HG03378 (cell line): ENCODE data around the gene ATP5PO.
"Not testable (repeated sequence)": the region's sequence is repeated elsewhere in the genome, so short reads cannot be mapped to it uniquely, and the experiment has no call there.

Experiments
- ATAC-seq: cut with Tn5 transposase; IDR thresholded peaks from one replicate; pipeline ENCODE4 v1.9.1; 2021; ENCODE audit warnings: mild to moderate bottlenecking, moderate library complexity; ENCODE audit not compliant: unreplicated experiment

The ATP5PO gene

GRCh38 chr21:33942426-33942825 is 26.8 kb upstream of the ATP5PO start:
- no peak for ATAC-seq

- no peak for ATAC-seq
Measured at GRCh38 chr21:33940881-33941245, 25.3 kb upstream of the ATP5PO start.

DNA sequence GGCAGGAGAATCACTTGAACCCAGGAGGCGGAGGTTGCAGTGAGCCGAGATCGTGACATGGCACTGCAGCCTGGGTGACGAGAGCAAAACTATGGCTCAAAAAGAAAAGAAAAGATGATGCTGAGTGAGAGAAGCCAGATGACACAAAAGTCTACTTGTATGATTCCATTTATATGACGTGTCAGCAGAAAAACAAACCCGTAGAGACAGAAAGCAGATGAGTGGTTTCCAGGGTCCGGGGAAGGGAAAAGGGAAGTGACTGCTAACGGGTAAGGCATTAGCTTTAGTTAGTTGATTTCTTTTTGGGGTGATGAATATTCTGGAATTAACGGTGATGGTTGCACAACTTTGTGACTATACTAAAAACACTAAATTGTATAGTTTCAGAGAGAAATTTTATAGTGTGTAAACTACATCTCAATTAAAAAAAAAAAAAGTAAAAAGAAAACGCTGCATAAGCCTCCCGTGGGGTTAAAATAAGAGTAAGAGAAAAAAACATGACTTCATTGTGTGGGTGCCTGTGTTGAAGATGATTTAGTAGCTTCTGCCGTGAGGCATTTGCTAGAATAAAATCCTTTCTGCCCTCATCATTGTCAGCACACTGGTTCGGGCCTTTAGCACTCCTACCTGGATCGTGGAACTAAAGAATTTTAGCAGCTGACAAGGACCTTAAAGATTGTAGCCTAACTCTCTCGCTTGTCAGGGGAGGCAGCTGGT is 24.7 kb upstream of the ATP5PO start:
- no peak for ATAC-seq

DNA sequence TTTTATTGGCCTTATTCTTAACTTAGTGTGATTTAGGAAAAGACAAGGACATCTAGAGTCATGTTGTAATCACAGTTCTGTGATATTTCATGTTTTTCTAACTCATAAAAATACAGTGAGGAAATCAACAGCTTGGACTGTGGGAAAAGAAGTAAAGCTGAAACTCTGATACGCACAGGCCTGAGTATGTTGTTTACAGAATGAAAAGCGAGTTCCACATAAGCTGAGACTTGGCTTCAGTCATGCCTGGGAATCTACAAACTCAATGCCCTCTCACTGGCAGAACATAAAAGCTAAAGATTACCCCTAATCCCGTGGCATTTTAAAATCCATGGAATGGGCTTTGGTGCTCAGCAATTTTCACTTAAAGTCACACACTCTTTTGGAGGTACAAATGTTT is 23.6 kb upstream of the ATP5PO start:
- no peak for ATAC-seq

- no peak for ATAC-seq
Measured at GRCh38 chr21:33938381-33938780, 22.8 kb upstream of the ATP5PO start.

DNA sequence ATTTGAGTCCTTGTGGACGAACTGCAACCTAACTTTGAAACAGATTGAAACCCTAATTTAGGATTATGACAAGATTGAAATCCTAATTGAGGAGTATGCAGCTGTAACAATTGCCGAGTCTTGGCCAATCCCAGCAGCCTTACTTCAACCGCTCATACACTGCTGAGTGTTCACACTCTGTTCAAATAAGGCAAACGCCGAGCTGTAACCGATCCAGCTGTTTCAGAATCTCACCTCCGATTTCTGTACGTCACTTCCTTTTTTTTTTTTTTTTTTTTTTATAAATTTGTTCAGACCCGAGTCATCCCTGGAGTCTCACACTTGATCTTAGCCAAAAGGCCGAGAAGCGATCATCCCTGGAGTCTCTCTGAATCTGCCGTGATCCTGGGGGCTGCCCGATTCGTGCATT is 22.3 kb upstream of the ATP5PO start:
- ATAC-seq, result no peak

DNA sequence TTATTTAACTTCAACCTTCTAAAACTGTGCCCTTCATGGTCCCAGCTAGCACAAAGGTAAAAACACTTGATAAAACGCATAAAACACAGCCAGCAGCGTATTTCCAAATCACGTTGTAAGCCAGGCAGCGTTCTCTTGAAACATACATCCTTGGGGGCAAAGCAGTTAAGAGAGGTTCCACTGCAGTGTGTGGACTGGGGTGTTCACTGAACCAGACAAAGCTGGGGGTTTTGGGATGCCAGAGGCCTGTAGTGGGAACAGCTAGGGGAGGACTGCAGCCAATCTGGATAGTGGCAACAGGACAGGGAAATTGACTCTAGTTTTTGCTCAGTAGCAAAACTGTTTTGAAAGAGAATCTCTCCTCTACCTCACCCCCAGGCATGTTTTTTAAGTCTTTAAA is 21.5 kb upstream of the ATP5PO start:
- ATAC-seq, result no peak

DNA sequence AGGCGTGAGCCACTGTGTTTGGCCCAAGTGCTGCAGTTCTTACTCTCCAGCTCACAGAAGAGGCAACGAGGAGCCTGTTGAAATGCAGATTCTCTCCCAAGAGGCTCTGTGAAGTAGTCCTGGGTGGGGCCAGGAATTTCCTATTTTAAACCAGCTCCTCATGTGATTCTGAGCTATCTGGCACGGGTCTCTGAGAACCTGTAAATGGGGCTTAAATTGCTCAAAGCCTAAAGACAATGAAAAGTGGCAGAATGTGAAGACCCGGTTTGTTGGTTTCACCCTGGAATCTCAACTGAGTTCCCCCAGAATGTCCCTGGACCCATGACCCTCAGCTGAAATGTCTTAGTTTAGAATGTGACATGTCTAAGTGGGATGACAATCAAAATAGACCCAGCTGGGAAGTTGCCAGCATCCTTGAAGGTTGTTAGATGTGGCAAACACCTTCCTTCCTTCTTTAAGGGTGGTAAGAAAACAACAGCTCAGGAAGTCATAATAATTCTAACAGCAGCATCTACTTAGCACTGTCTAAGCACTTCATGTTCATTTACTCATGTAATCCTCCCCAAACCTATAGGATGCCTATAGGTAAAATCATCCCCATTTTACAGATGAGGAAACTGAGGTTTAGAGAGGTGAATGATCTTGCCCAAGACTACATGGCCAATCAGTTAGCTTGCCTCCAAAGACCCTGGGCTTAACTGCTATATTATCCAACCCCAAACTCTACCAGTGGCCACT is 20.9 kb upstream of the ATP5PO start:
- ATAC-seq, result no peak

GRCh38 chr21:33932731-33933130 is 17.1 kb upstream of the ATP5PO start:
- no peak for ATAC-seq

DNA sequence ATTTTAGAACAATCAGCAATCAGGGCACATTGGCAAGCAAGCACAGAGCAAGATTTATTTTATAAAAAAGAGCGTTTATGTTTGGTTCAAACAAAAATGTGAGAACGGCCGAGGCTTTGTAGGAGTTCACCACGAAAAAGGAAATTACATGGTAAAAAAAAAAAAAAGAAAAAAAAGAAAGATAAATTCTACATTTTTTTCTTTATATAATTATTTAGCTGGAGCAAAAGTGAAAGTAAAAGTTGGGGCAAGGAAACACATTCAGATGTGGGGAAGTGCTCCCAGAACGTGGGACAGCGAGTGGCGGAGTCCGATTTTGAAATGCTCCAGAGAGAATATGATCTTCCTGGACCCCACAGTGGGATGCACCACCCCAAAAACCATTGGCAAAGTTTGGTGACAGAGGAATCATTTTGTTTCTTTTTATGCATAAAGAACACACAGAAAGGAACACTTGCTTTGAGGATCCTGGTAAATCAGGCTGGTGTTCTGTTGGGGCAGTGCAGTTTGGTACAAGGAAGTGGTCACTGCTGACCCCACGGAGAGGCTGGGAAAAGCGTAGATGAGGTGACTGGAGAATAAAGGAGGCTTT is 16.3 kb upstream of the ATP5PO start:
- ATAC-seq, result no peak

- not testable (repeated sequence) for ATAC-seq
Measured at GRCh38 chr21:33931052-33931798, 15.6 kb upstream of the ATP5PO start.

DNA sequence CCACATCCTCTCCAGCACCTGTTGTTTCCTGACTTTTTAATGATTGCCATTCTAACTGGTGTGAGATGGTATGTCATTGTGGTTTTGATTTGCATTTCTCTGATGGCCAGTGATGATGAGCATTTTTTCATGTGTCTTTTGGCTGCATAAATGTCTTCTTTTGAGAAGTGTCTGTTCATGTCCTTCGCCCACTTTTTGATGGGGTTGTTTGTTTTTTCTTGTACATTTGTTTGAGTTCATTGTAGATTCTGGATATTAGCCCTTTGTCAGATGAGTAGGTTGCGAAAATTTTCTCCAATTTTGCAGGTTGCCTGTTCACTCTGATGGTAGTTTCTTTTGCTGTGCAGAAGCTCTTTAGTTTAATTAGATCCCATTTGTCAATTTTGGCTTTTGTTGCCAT is 10.6 kb upstream of the ATP5PO start:
- not testable (repeated sequence) for ATAC-seq

DNA sequence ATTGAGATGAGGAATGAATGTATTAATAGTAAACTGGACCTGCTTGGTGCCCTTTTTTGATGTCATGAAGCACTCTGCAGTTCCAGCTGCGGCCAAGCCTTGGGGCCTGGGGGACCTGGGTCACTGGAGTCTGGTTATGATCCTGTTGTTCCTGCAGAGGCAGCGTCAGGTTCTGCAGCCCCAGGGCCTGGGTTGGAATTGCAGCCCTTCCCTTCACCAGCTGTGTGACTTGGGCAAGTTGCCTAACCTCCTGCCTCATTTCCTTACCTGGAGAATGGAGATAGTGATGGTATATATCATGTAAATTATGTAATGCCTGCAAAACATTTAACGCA is 9.1 kb upstream of the ATP5PO start:
- no peak for ATAC-seq

DNA sequence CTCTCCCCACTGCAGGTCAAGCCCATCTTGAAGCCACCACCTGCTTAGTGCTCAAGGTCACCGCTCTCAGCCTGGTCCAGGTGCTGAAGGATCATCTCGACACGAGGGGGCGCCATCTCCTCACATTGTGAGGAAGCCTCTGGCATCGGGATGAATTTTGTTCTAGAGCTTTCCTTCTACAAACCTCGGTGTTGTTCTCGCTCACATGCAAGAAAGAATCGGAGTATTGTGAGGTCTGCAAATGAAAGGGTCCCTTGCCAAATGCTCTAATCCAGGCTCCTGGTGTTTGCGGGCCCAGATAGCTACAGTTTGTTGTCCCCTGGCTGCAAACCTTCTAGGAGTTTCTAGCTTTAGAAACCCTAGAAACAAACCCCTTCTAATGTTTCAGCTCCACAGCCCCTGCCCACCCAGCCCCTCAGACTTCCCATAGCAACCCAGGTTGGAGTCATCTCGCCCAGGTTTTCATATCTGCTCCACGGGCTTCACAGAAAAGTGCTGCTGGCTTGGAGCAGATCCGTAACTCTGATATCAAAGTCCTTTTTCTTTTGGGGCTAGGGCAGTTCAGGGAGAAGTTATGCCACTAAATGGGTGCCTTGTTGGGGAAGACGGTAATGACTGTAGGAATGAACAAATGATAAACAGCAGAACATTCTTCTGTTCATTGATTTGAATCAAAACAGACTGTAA is 8.6 kb upstream of the ATP5PO start:
- peak; percentile 80 for ATAC-seq

DNA sequence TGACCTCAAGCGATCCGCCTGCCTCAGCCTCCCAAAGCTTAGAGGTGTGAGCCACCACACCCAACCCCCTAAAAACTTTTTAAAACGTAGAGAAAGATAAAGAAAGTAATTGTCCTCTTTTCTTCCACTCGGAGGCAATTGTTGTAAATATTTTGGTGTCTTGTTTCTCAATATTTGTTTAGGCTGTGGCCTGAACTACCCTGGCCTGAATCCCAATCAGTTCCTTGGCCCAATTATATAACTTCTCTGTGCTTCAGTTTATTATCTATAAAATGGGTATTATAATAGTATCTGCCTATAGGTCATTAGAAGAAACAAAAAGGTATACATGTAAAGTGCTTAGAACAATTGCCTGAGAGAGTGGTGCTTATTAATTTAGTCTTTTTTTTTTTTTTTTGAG is 1.8 kb upstream of the ATP5PO start:
- ATAC-seq, result no peak

GRCh38 chr21:33916200-33916567 is 580 bp upstream of the ATP5PO start:
- no peak for ATAC-seq

DNA sequence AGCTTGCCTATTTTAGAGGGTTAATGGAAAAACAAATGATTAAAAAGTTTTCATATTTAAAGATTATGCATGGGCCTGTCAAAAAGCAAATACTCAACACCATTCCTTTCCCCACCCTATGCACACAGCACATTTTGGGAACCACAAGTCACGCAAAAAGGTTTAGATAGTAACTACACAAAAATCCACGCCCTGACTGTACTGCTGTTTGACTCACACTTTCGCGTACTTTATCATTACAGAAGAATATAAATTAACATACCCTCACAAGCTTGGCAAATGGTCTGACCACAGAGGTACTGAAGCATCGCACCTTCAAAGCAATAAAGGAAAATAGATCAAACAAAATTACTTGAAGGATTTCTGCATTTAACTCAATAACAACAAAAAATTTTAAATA is 1.4 kb downstream of the ATP5PO start:
- no peak for ATAC-seq

DNA sequence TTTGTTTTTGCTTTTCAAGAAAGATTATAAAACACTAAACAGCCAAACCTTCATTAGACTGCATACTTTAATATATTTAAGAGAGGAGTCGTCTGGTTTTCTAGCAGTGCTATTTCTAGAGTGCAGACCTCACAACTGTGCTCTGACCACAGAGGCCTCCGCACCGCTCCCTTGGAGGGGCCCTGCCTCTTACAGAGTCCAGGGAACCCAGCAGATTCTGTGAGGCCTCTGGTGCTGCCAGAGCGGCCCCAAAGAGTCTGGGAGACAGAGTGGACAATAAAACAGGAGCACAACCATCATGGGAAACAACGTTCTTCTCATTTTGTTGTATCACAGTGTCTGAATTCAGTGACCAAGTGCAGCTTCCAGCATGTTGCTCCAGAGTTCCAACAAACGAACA is 5.8 kb downstream of the ATP5PO start:
- no peak for ATAC-seq

DNA sequence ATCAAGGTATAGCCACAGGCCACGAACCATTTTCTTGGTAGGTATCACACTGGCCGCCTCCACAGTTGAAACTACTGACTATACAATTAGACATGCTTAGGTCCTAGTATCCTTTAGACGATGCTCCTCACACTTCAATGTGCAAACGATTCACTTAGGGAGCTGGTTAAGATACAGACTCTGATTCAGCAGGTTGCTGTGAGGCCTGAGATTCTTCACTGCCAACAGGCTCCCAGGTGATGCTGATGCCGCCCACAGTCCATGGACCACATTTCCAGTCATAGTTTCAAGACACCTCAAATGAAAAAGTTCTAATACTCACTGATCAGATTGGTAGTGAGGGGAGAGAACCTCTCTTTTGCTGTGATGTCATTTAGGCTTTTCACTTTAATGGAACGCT is 6.8 kb downstream of the ATP5PO start:
- no peak for ATAC-seq

GRCh38 chr21:33904041-33904440 is 11.6 kb downstream of the ATP5PO start:
- no peak for ATAC-seq

DNA sequence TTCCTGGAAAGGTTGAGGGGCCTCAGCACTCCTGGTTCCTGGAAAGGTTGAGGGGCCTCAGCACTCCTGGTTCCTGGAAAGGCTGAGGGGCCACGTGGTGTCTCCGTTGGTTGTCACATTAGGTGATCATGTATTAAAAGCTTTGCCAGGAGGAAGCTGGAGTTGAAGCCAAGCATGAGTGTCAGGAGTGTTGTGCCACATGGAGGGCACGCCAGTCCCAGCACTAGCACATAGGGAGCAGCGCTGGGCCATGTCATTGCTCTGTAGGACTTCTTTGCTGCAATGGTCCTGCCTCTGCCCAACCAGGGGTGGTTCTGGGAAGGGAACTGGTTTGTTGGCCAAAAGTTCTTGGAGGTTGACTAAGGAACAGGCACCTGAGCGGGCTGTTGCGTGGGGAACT is 13.3 kb downstream of the ATP5PO start:
- ATAC-seq, result no peak
